ENCODE data around the gene RYR2. TPM values are rescaled to one million over a fixed set of nuclear protein-coding genes. Genes with fewer than 3 reads are reported as not detected.
A peak's percentile ranks its signal among the peaks of the same experiment; 100 is the strongest.

RYR2 gene
- total and polyA plus RNA-seq, 9 donors = 2.3 to 4.7 (median 3.3) TPM

- H3K4me1 ChIP-seq (ENCODE audit: control insufficient read depth, insufficient read depth, low read length) = no peaks in the 10 kb centered on the region
- 100% methylated on average over 1 of the region's 5 CpGs for WGBS (ENCODE audit: insufficient coverage)
Observed at GRCh38 chr1:237152506-237153335, 110.7 kb downstream of the RYR2 start.

GRCh38 chr1:237154157-237154556 is 112.2 kb downstream of the RYR2 start:
- H3K27me3 ChIP-seq (ENCODE audit: control insufficient read depth, insufficient read depth, low read length) = no peaks in the 10 kb centered on the region
- H3K4me3 ChIP-seq (ENCODE audit: low read length) = no peak overlapping the region
- H3K27ac ChIP-seq (ENCODE audit: low read length) = no peak overlapping the region
- 43% methylated on average over 2 of the region's 5 CpGs for WGBS (ENCODE audit: insufficient coverage)
- H3K4me1 ChIP-seq (ENCODE audit: control insufficient read depth, insufficient read depth, low read length) = no peaks in the 10 kb centered on the region
- no peaks in the 10 kb centered on the region for H3K9me3 ChIP-seq (replicated peaks; ENCODE audit: control insufficient read depth, low read depth, low read length)
- H3K36me3 ChIP-seq (ENCODE audit: control insufficient read depth, insufficient read depth, low read length) = no peaks in the 10 kb centered on the region
- DNase-seq = no peak

More at GRCh38 chr1:237152506-237153335, 110.7 kb downstream of the RYR2 start:
- Histone ChIP-seq H3K36me3 (ENCODE audit: control insufficient read depth, insufficient read depth, low read length) (no peaks in the 10 kb centered on the region), H3K9me3 (replicated peaks; ENCODE audit: control insufficient read depth, low read depth, low read length) (no peaks in the 10 kb centered on the region), H3K27ac (ENCODE audit: low read length) (no peak overlapping the region), H3K4me3 (ENCODE audit: low read length) (no peak overlapping the region), H3K27me3 (ENCODE audit: control insufficient read depth, insufficient read depth, low read length) (no peaks in the 10 kb centered on the region)
- DNase-seq = no peak

GRCh38 chr1:237164406-237165352 is 122.7 kb downstream of the RYR2 start:
- Histone ChIP-seq H3K36me3 (ENCODE audit: control insufficient read depth, insufficient read depth, low read length) (no peaks in the 10 kb centered on the region), H3K9me3 (replicated peaks; ENCODE audit: control insufficient read depth, low read depth, low read length) (no peaks in the 10 kb centered on the region), H3K4me1 (ENCODE audit: control insufficient read depth, insufficient read depth, low read length) (no peaks in the 10 kb centered on the region), H3K27ac (ENCODE audit: low read length) (no peak overlapping the region), H3K4me3 (ENCODE audit: low read length) (no peak overlapping the region), H3K27me3 (ENCODE audit: control insufficient read depth, insufficient read depth, low read length) (no peaks in the 10 kb centered on the region)
- 82% methylated on average over 2 of the region's 8 CpGs for WGBS (ENCODE audit: insufficient coverage)
- no peak for DNase-seq

GRCh38 chr1:237166086-237166485 is 124.1 kb downstream of the RYR2 start:
- no peaks in the 10 kb centered on the region for H3K4me1 ChIP-seq (ENCODE audit: control insufficient read depth, insufficient read depth, low read length)

GRCh38 chr1:237166593-237167101 is 124.7 kb downstream of the RYR2 start:
- Histone ChIP-seq H3K9me3 (replicated peaks; ENCODE audit: control insufficient read depth, low read depth, low read length) (no peaks in the 10 kb centered on the region), H3K4me3 (ENCODE audit: low read length) (no peak overlapping the region), H3K27me3 (ENCODE audit: control insufficient read depth, insufficient read depth, low read length) (no peaks in the 10 kb centered on the region), H3K36me3 (ENCODE audit: control insufficient read depth, insufficient read depth, low read length) (no peaks in the 10 kb centered on the region), H3K4me1 (ENCODE audit: control insufficient read depth, insufficient read depth, low read length) (no peaks in the 10 kb centered on the region), H3K27ac (ENCODE audit: low read length) (no peak overlapping the region)
- WGBS (ENCODE audit: insufficient coverage) = 67% methylated on average over 1 of the region's 4 CpGs
- DNase-seq = no peak

More at GRCh38 chr1:237166086-237166485, 124.1 kb downstream of the RYR2 start:
- no peak for DNase-seq
- H3K27me3 ChIP-seq (ENCODE audit: control insufficient read depth, insufficient read depth, low read length) = no peaks in the 10 kb centered on the region
- H3K4me3 ChIP-seq (ENCODE audit: low read length) = no peak overlapping the region
- 83% methylated on average over 1 of the region's 1 CpG for WGBS (ENCODE audit: insufficient coverage)
- H3K27ac ChIP-seq (ENCODE audit: low read length) = no peak overlapping the region
- no peaks in the 10 kb centered on the region for H3K9me3 ChIP-seq (replicated peaks; ENCODE audit: control insufficient read depth, low read depth, low read length)
- H3K36me3 ChIP-seq (ENCODE audit: control insufficient read depth, insufficient read depth, low read length) = no peaks in the 10 kb centered on the region

GRCh38 chr1:237170149-237170548 is 128.2 kb downstream of the RYR2 start:
- Histone ChIP-seq H3K9me3 (replicated peaks; ENCODE audit: control insufficient read depth, low read depth, low read length) (no peaks in the 10 kb centered on the region), H3K4me3 (ENCODE audit: low read length) (no peak overlapping the region), H3K4me1 (ENCODE audit: control insufficient read depth, insufficient read depth, low read length) (no peaks in the 10 kb centered on the region), H3K27me3 (ENCODE audit: control insufficient read depth, insufficient read depth, low read length) (no peaks in the 10 kb centered on the region), H3K27ac (ENCODE audit: low read length) (no peak overlapping the region), H3K36me3 (ENCODE audit: control insufficient read depth, insufficient read depth, low read length) (no peaks in the 10 kb centered on the region)
- DNase-seq = no peak
- 53% methylated on average over 4 of the region's 8 CpGs for whole genome bisulfite sequencing (ENCODE audit: insufficient coverage)

GRCh38 chr1:237171454-237172117 is 129.6 kb downstream of the RYR2 start:
- no peak overlapping the region for H3K27ac ChIP-seq (ENCODE audit: low read length)
- no peaks in the 10 kb centered on the region for H3K9me3 ChIP-seq (replicated peaks; ENCODE audit: control insufficient read depth, low read depth, low read length)
- no peak overlapping the region for H3K4me3 ChIP-seq (ENCODE audit: low read length)
- H3K4me1 ChIP-seq (ENCODE audit: control insufficient read depth, insufficient read depth, low read length) = no peaks in the 10 kb centered on the region
- H3K27me3 ChIP-seq (ENCODE audit: control insufficient read depth, insufficient read depth, low read length) = no peaks in the 10 kb centered on the region
- 80% methylated on average over 3 of the region's 7 CpGs for WGBS (ENCODE audit: insufficient coverage)
- H3K36me3 ChIP-seq (ENCODE audit: control insufficient read depth, insufficient read depth, low read length) = no peaks in the 10 kb centered on the region
- peak; percentile 41 for DNase-seq

GRCh38 chr1:237172118-237172485 is 130.1 kb downstream of the RYR2 start:
- H3K4me1 ChIP-seq (ENCODE audit: control insufficient read depth, insufficient read depth, low read length) = no peaks in the 10 kb centered on the region
- H3K4me3 ChIP-seq (ENCODE audit: low read length) = no peak overlapping the region
- no peaks in the 10 kb centered on the region for H3K27me3 ChIP-seq (ENCODE audit: control insufficient read depth, insufficient read depth, low read length)
- no CpG with 5 or more reads among the region's 1 CpG for WGBS (ENCODE audit: insufficient coverage)
- no peak for DNase-seq
- no peaks in the 10 kb centered on the region for H3K36me3 ChIP-seq (ENCODE audit: control insufficient read depth, insufficient read depth, low read length)
- H3K9me3 ChIP-seq (replicated peaks; ENCODE audit: control insufficient read depth, low read depth, low read length) = no peaks in the 10 kb centered on the region
- no peak overlapping the region for H3K27ac ChIP-seq (ENCODE audit: low read length)

- Histone ChIP-seq H3K36me3 (ENCODE audit: control insufficient read depth, insufficient read depth, low read length) (no peaks in the 10 kb centered on the region), H3K4me1 (ENCODE audit: control insufficient read depth, insufficient read depth, low read length) (peaks cover 9% of the 10 kb centered on the region), H3K9me3 (replicated peaks; ENCODE audit: control insufficient read depth, low read depth, low read length) (no peaks in the 10 kb centered on the region), H3K27ac (ENCODE audit: low read length) (no peak overlapping the region), H3K27me3 (ENCODE audit: control insufficient read depth, insufficient read depth, low read length) (no peaks in the 10 kb centered on the region), H3K4me3 (ENCODE audit: low read length) (no peak overlapping the region)
- DNase-seq = peak; percentile 16
- WGBS (ENCODE audit: insufficient coverage) = 79% methylated on average over 3 of the region's 6 CpGs
Observed at GRCh38 chr1:237179503-237179902, 137.5 kb downstream of the RYR2 start.
